Ascending aorta (tissue), 2 donors: ENCODE results near the gene PIERCE2. TPM values are rescaled to one million over a fixed set of nuclear protein-coding genes. Genes with fewer than 3 reads are reported as not detected.
A peak's percentile ranks its signal among the peaks of the same experiment; 100 is the strongest.
"Not testable (repeated sequence)": the region's sequence is repeated elsewhere in the genome, so short reads cannot be mapped to it uniquely, and the experiment has no call there.

Source experiments
- DNase-seq, 2 donors: peaks; one replicate each; pipeline ENCODE4 v3.0.0-alpha.2; 2019; ENCODE audit warnings: low spot score in 2 of 2
- H3K27ac ChIP-seq, 2 donors: fragments of 200-600 bp; sonication (generic); one replicate each; pipeline ENCODE4 v1.5.1; 2016 to 2017; ENCODE audit warnings: mild to moderate bottlenecking in 1 of 2
- H3K27me3 ChIP-seq: fragments of 200-600 bp; sonication (generic); one replicate; pipeline ENCODE4 v1.5.1; 2017
- H3K36me3 ChIP-seq, 2 donors: fragments of 200-600 bp; sonication (generic); one replicate each; pipeline ENCODE4 v1.5.1; 2016
- H3K4me1 ChIP-seq, 2 donors: fragments of 200-600 bp; sonication (generic); one replicate each; pipeline ENCODE4 v1.5.1; 2016 to 2017; ENCODE audit warnings: mild to moderate bottlenecking in 1 of 2
- H3K4me3 ChIP-seq, 2 donors: fragments of 200-600 bp; sonication (generic); one replicate each; pipeline ENCODE4 v1.5.1; 2016 to 2017; ENCODE audit warnings: mild to moderate bottlenecking in 1 of 2
- H3K9me3 ChIP-seq, 2 donors: fragments of 200-600 bp; sonication (generic); one replicate each; pipeline ENCODE4 v1.5.1; 2016
- CTCF ChIP-seq, 3 experiments: fragments of 200-600 bp in 2 of 3; fragments of 450-650 bp in 1 of 3; sonication (generic) in 2 of 3; IDR thresholded peaks; one replicate each; pipeline ENCODE4 v1.5.1; 2016 to 2019; ENCODE audit warnings: antibody characterized with exemption in 3 of 3, mild to moderate bottlenecking in 1 of 3, moderate library complexity in 1 of 3
- intact Hi-C: fragments of 100-400 bp; cut with DNase I; formaldehyde crosslinking; loops from one replicate; pipeline ENCODE4 v1.15.1; 2023
- total RNA-seq: library from RNA; depleted of rRNA; stranded (reverse); fragments of >200 nt; gene quantifications from one replicate; pipeline ENCODE4 v1.1.0, GENCODE V29; 2016

PIERCE2 gene
- total RNA-seq, 1 donor from 2014 or later, result not detected

- no peaks in the 10 kb centered on the region for H3K4me1 ChIP-seq
- DNase-seq, result no peak
Observed at GRCh38 chr15:55389264-55389607, 19.1 kb upstream of the PIERCE2 start.

GRCh38 chr15:55394694-55395093, 13.6 kb upstream of the PIERCE2 start:
- no peak for DNase-seq
- Histone ChIP-seq H3K4me3 (no peak overlapping the region), H3K27me3 (no peaks in the 10 kb centered on the region), H3K27ac (no peak overlapping the region), H3K4me1 (no peaks in the 10 kb centered on the region), H3K9me3 (no peaks in the 10 kb centered on the region), H3K36me3 (peaks cover 2 to 5% of the 10 kb centered on the region in 2 donors)
- intact Hi-C loops, result no loop called here
- no peak for TF ChIP-seq CTCF (IDR thresholded peaks at IDR 0.05)

More at GRCh38 chr15:55389264-55389607, 19.1 kb upstream of the PIERCE2 start:
- no peak overlapping the region for H3K27ac ChIP-seq
- H3K9me3 ChIP-seq, result no peaks in the 10 kb centered on the region
- no peak for TF ChIP-seq CTCF (IDR thresholded peaks at IDR 0.05)
- intact Hi-C loops, result no loop called here
- H3K36me3 ChIP-seq, result peaks cover 14 to 39% of the 10 kb centered on the region in 2 donors
- H3K27me3 ChIP-seq, result no peaks in the 10 kb centered on the region
- no peak overlapping the region for H3K4me3 ChIP-seq

- Histone ChIP-seq H3K9me3 (no peaks in the 10 kb centered on the region), H3K27ac (no peak overlapping the region), H3K27me3 (no peaks in the 10 kb centered on the region), H3K4me1 (peaks cover 0 to 3% of the 10 kb centered on the region in 2 donors), H3K36me3 (peaks cover 2 to 5% of the 10 kb centered on the region in 2 donors), H3K4me3 (no peak overlapping the region)
- intact Hi-C loops, result no loop called here
- DNase-seq, result no peak
- no peak for TF ChIP-seq CTCF (IDR thresholded peaks at IDR 0.05)
Observed at GRCh38 chr15:55398243-55398642, 10.1 kb upstream of the PIERCE2 start.

GRCh38 chr15:55400050-55400449, 8.2 kb upstream of the PIERCE2 start:
- intact Hi-C loops, result loop anchor here (10.0 kb wide), 1 partner anchor 1415 kb away; no protein-coding TSS in a partner anchor
- H3K4me3 ChIP-seq, H3K27me3 ChIP-seq, H3K36me3 ChIP-seq, DNase-seq, H3K9me3 ChIP-seq, H3K27ac ChIP-seq: not testable (repeated sequence)
- H3K4me1 ChIP-seq, result peaks cover 3 to 13% of the 10 kb centered on the region in 2 donors

GRCh38 chr15:55401786-55402246, 6.5 kb upstream of the PIERCE2 start:
- no peak for DNase-seq
- Histone ChIP-seq H3K36me3 (peaks cover 2 to 5% of the 10 kb centered on the region in 2 donors), H3K4me3 (no peak overlapping the region), H3K4me1 (peaks cover 5 to 15% of the 10 kb centered on the region in 2 donors), H3K27ac (peak overlapping the region; percentile 2 to 19), H3K27me3 (no peaks in the 10 kb centered on the region), H3K9me3 (no peaks in the 10 kb centered on the region)
- TF ChIP-seq CTCF (IDR thresholded peaks at IDR 0.05), result no peak
- intact Hi-C loops, result loop anchor here (10.0 kb wide), 1 partner anchor 1417 kb away; no protein-coding TSS in a partner anchor

- peaks cover 5 to 22% of the 10 kb centered on the region in 2 donors for H3K4me1 ChIP-seq
- H3K9me3 ChIP-seq, result no peaks in the 10 kb centered on the region
- TF ChIP-seq CTCF (IDR thresholded peaks at IDR 0.05), result no peak
- no peak for DNase-seq
- H3K4me3 ChIP-seq, result no peak overlapping the region
- intact Hi-C loops, result loop anchor here (10.0 kb wide), 1 partner anchor 1418 kb away; no protein-coding TSS in a partner anchor
- peak overlapping the region; percentile 2 to 17 for H3K27ac ChIP-seq
- H3K27me3 ChIP-seq, result no peaks in the 10 kb centered on the region
- peaks cover under 1 to 2% of the 10 kb centered on the region in 2 donors for H3K36me3 ChIP-seq
Observed at GRCh38 chr15:55402707-55403106, 5.6 kb upstream of the PIERCE2 start.
